Stomach (tissue), 4 donors: ENCODE results near the gene VOPP1.

Experiments
- POLR2A ChIP-seq, 4 donors: fragments of 450-650 bp; IDR thresholded peaks; one replicate each; pipeline ENCODE4 v1.6.1; 2016; ENCODE audit warnings: antibody characterized with exemption in 4 of 4, control low read depth in 2 of 4, mild to moderate bottlenecking in 1 of 4, moderate library complexity in 1 of 4
- POLR2AphosphoS5 ChIP-seq, 3 donors: sonication (generic); formaldehyde crosslinking; IDR thresholded peaks; one replicate each; pipeline ENCODE4 v1.6.1; 2016; ENCODE audit warnings: antibody characterized with exemption in 3 of 3
- TF ChIP-seq, protein P1 (sequence below), 7 experiments: fragments of 450-650 bp in 4 of 7; fragments of 200-600 bp in 3 of 7; sonication (generic) in 3 of 7; IDR thresholded peaks; one replicate each; pipeline ENCODE4 v1.5.1; 2016 to 2019; ENCODE audit warnings: antibody characterized with exemption in 7 of 7, control low read depth in 2 of 7, mild to moderate bottlenecking in 1 of 7

DNA sequence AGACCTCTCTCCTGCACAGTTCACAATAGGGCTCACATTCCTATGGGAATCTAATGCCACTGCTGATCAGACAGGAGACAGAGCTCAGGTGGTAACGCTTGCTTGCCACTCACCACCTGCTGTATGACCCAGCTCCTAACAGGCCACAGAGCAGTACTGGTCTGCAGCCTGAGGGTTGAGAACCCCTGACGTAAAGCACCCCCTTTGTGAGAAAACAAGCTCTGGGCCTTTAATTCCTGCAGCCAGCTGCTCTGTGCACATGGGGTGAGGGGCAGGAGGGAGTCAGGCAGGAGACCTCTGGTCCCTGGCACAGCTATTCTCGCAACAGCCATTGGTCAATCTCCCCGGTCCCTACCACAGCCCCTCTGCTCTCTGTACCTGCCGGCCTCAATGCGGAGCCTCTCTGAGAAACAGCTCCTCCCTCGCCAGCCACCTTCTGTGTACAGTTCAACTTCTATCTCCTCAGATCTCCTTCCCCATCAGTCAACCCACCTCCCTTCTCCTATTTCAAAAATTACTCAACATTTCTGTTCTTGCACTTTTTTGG is 105.2 kb downstream of the VOPP1 start:
- TF ChIP-seq, protein P1, sequence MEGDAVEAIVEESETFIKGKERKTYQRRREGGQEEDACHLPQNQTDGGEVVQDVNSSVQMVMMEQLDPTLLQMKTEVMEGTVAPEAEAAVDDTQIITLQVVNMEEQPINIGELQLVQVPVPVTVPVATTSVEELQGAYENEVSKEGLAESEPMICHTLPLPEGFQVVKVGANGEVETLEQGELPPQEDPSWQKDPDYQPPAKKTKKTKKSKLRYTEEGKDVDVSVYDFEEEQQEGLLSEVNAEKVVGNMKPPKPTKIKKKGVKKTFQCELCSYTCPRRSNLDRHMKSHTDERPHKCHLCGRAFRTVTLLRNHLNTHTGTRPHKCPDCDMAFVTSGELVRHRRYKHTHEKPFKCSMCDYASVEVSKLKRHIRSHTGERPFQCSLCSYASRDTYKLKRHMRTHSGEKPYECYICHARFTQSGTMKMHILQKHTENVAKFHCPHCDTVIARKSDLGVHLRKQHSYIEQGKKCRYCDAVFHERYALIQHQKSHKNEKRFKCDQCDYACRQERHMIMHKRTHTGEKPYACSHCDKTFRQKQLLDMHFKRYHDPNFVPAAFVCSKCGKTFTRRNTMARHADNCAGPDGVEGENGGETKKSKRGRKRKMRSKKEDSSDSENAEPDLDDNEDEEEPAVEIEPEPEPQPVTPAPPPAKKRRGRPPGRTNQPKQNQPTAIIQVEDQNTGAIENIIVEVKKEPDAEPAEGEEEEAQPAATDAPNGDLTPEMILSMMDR (IDR thresholded peaks at IDR 0.05) = no peak
- TF ChIP-seq POLR2AphosphoS5 (IDR thresholded peaks at IDR 0.05) = no peak
- TF ChIP-seq POLR2A (IDR thresholded peaks at IDR 0.05) = no peak
